ENCODE results near the gene CDK13.
"Not testable (repeated sequence)": the region's sequence is repeated elsewhere in the genome, so short reads cannot be mapped to it uniquely, and the experiment has no call there.

CDK13 gene

DNA sequence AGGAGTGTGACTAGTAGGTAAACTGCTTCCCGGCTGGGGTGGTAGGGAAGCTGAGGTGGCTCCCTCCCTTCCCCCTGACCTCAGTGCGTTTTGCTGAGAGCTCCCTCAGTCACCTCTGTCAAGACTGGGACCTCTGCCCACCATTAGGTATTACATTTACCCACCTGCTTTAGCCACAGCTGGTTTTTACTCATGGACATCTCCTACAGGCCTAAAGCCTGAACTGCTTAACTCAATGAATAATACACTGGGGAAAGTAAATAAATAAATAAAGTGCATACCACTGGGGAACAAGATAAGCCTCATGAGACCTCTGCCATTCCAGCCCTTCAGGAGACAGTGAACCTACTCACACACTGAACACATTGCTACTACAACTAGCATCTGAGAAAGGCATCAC, 38.9 kb upstream of the CDK13 start:
- TF ChIP-seq, protein P1, sequence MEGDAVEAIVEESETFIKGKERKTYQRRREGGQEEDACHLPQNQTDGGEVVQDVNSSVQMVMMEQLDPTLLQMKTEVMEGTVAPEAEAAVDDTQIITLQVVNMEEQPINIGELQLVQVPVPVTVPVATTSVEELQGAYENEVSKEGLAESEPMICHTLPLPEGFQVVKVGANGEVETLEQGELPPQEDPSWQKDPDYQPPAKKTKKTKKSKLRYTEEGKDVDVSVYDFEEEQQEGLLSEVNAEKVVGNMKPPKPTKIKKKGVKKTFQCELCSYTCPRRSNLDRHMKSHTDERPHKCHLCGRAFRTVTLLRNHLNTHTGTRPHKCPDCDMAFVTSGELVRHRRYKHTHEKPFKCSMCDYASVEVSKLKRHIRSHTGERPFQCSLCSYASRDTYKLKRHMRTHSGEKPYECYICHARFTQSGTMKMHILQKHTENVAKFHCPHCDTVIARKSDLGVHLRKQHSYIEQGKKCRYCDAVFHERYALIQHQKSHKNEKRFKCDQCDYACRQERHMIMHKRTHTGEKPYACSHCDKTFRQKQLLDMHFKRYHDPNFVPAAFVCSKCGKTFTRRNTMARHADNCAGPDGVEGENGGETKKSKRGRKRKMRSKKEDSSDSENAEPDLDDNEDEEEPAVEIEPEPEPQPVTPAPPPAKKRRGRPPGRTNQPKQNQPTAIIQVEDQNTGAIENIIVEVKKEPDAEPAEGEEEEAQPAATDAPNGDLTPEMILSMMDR (IDR thresholded peaks at IDR 0.05; ENCODE audit: low read depth, low read length), result no peak
- no peak overlapping the region for H3K4me3 ChIP-seq (replicated peaks in 1 of 2; ENCODE audit: low read depth in 2 of 2, low read length in 2 of 2)
- peak in 1 of 2 donors; percentile 13 for DNase-seq (ENCODE audit: low read depth in 2 of 2)

DNA sequence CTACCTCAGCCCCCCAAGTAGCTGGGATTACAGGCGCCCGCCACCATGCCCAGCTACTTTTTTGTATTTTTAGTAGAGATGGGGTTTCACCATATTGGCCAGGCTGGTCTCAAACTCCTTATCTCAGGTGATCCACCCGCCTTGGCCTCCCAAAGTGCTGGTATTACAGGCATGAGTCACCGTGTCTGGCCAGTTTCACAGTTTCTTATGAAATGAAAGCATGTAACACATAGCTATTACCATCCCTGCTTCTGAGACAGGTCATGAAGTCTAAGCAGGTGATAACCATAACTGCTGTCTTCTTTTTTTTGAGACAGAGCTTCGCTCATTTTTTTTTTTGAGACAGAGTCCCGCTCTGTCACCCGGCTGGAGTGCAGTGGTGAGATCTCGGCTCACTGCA, 34.2 kb upstream of the CDK13 start:
- H3K4me3 ChIP-seq (replicated peaks in 1 of 2; ENCODE audit: low read depth in 2 of 2, low read length in 2 of 2); DNase-seq (ENCODE audit: low read depth in 2 of 2): not testable (repeated sequence)

DNA sequence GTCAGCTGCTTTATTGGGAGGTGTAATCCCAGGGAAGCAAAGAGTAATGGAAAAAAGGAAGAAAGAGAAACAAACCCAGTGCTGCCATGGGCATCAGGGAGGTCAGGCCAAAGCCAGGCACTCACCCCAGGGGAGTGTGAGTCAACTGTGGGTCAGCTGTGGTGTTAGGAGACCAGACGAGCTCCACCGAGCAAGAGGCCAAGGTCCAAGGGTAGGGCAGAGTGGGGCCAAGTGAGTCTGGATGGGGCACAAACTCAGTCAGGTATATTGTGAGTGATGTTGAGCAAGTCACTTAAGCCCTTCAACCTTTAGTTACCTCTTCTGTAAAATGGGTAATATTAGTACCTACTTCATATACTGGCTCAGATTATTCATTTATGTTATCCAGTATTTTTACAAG, 30.4 kb upstream of the CDK13 start:
- H3K4me3 ChIP-seq (replicated peaks in 1 of 2; ENCODE audit: low read depth in 2 of 2, low read length in 2 of 2), result no peak overlapping the region
- no peak for DNase-seq (ENCODE audit: low read depth in 2 of 2)
- TF ChIP-seq, protein P1 (IDR thresholded peaks at IDR 0.05; ENCODE audit: low read depth, low read length), result no peak

DNA sequence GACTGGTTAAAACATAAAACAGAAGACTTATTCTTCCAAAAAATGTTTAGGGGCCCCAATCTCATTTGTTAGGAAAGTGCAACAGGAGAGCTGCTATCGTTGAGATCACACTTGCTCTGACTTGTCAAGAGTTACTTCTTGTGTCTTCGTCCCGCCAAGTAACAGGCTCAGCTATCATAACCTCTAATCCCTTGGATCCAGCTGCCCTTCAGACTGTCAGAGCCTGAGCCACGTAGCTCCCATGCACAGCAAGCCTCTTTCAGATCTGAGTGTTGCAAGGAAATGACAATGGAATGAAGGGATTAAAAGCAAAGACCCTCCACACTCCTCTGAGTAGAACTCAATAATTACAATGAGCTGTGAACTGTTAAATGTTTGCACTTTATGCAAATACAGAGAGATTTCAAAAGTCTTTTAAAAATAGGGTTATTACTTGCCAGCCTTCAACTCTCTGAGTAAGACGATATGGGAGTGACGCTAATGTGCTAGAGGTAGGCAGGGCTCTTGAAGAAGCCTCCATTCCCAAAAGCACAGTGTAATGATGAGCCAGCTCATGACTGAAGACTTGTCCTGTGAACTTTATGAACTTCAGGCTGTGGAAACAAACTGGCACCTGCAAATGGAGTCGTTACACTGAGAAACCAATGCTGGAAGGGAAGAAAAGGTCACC, 28.4 kb upstream of the CDK13 start:
- TF ChIP-seq, protein P1 (IDR thresholded peaks at IDR 0.05; ENCODE audit: low read depth, low read length), result no peak
- H3K4me3 ChIP-seq (replicated peaks in 1 of 2; ENCODE audit: low read depth in 2 of 2, low read length in 2 of 2), result no peak overlapping the region
- no peak for DNase-seq (ENCODE audit: low read depth in 2 of 2)

DNA sequence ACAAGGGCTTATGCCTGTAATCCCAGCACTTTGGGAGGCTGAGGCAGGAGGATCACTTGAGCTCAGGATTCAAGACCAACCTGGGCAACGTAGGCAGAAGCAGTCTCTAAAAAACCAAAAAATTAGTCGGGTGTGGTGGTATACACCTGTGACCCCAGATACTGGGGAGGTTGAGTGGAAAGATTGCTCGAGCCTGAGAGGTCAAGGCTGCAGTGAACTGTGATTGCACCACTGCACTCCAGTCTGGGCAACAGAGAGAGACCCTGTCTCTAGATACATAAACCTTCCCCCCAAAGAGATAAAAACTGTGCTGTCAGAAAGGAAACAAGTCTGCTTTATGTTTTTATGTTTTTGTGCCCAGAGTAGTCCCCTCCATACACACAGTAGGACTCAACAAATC, 27.5 kb upstream of the CDK13 start:
- H3K4me3 ChIP-seq (replicated peaks in 1 of 2; ENCODE audit: low read depth in 2 of 2, low read length in 2 of 2), result no peak overlapping the region
- TF ChIP-seq, protein P1 (IDR thresholded peaks at IDR 0.05; ENCODE audit: low read depth, low read length), result no peak
- DNase-seq (ENCODE audit: low read depth in 2 of 2), result no peak

DNA sequence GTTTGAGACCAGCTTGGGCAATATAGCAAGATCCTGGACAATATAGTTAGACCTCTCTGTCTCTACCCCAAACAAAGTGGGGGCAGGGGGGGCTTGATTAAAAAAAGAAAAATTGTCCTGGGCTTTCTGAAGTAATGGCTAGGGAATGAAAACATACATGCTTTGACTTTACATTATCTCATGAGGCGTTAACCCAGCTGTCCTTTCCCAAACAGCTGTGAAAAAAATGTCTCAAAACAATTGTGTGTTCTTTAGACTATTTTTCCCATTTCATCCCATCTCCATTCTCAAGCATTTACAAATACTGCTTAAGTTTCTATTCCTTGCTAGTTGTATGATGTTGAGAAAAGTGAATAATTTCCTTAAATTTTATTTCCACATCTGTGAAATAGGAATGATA, 27.0 kb upstream of the CDK13 start:
- DNase-seq (ENCODE audit: low read depth in 2 of 2), result no peak
- H3K4me3 ChIP-seq (replicated peaks in 1 of 2; ENCODE audit: low read depth in 2 of 2, low read length in 2 of 2), result no peak overlapping the region
- TF ChIP-seq, protein P1 (IDR thresholded peaks at IDR 0.05; ENCODE audit: low read depth, low read length), result no peak

DNA sequence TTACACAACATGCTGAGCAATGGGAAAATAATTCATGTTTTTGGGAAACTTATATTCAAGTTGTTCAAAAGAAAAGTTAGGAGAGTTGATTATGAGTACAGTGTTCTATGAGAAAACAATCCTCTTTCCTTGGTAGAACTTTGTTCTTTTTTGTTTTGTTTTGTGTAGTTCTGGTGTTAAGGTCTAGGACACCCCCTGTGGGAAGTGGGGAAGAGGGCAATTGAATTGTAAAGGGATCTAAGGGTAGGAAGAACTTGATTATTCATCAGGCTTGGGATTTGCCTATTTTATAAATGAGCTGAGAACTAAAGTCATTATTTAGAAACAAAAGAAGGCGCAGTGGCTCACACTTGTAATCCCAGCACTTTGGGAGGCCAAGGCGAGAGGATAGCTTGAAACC, 25.9 kb upstream of the CDK13 start:
- TF ChIP-seq, protein P1 (IDR thresholded peaks at IDR 0.05; ENCODE audit: low read depth, low read length), result no peak
- no peak overlapping the region for H3K4me3 ChIP-seq (replicated peaks in 1 of 2; ENCODE audit: low read depth in 2 of 2, low read length in 2 of 2)
- no peak for DNase-seq (ENCODE audit: low read depth in 2 of 2)

Measured in cardiac fibroblast (primary cell).